H1 (cell line): ENCODE measurements around the gene HOXA13.
A peak's percentile ranks its signal among the peaks of the same experiment; 100 is the strongest.

ENCODE experiments used
- ATF3 ChIP-seq: IDR thresholded peaks from 2 replicates; pipeline ENCODE4 v1.6.1; 2011; ENCODE audit warnings: low read depth, mild to moderate bottlenecking, low read length; ENCODE audit not compliant: insufficient read depth
- BRCA1 ChIP-seq: IDR thresholded peaks from 2 replicates; pipeline ENCODE4 v1.6.1; 2012; ENCODE audit warnings: low read depth, low read length, improper control_type of control experiment
- CEBPB ChIP-seq: IDR thresholded peaks from 2 replicates; pipeline ENCODE4 v1.6.1; 2012; ENCODE audit warnings: low read depth, low read length
- CTCF ChIP-seq, 3 experiments: IDR thresholded peaks; 1 replicate in 2 of 3; 2 replicates in 1 of 3; pipeline versions ENCODE4 v1.5.1 to v1.6.1; 2011; ENCODE audit warnings: low read length in 3 of 3, mild to moderate bottlenecking in 3 of 3, inconsistent platforms in 2 of 3, low read depth in 1 of 3, moderate library complexity in 1 of 3; ENCODE audit not compliant: insufficient read depth in 1 of 3; ENCODE audit errors: control extremely low read depth in 1 of 3
- EZH2 ChIP-seq: fragments of 200-600 bp; sonication (generic); IDR thresholded peaks from 2 replicates; pipeline ENCODE4 v1.7.1; 2012; ENCODE audit warnings: low read depth, mild to moderate bottlenecking, moderate library complexity, low read length, inconsistent platforms; ENCODE audit not compliant: severe bottlenecking
- KDM5A ChIP-seq: fragments of 200-600 bp; IDR thresholded peaks from 2 replicates; pipeline ENCODE4 v1.7.1; 2012; ENCODE audit warnings: mild to moderate bottlenecking, low read length, inconsistent platforms, mixed read lengths
- RFX5 ChIP-seq: IDR thresholded peaks from 2 replicates; pipeline ENCODE4 v1.6.1; 2011; ENCODE audit warnings: low read depth, low read length, improper control_type of control experiment, borderline replicate concordance
- SP1 ChIP-seq: IDR thresholded peaks from 2 replicates; pipeline ENCODE4 v1.6.1; 2011; ENCODE audit warnings: low read depth, low read length

- TF ChIP-seq EZH2 (peak; percentile 96), KDM5A (no peak), CTCF (IDR thresholded peaks at IDR 0.05; ENCODE audit: control extremely low read depth in 1 of 3, insufficient read depth in 1 of 3, low read depth in 1 of 3, low read length in 3 of 3) (no peak), BRCA1 (no peak), RFX5 (no peak), SP1 (no peak), CEBPB (no peak), ATF3 (no peak)
Measured at GRCh38 chr7:27220440-27220955, 20.6 kb upstream of the HOXA13 start.
